HG03354 (cell line): ENCODE results near the gene PRKAG2.
"Not testable (repeated sequence)": the region's sequence is repeated elsewhere in the genome, so short reads cannot be mapped to it uniquely, and the experiment has no call there.

ENCODE experiments used
- ATAC-seq: cut with Tn5 transposase; IDR thresholded peaks from one replicate; pipeline ENCODE4 v1.9.1; 2021; ENCODE audit warnings: mild to moderate bottlenecking; ENCODE audit not compliant: unreplicated experiment, poor library complexity, severe bottlenecking

Gene PRKAG2

DNA sequence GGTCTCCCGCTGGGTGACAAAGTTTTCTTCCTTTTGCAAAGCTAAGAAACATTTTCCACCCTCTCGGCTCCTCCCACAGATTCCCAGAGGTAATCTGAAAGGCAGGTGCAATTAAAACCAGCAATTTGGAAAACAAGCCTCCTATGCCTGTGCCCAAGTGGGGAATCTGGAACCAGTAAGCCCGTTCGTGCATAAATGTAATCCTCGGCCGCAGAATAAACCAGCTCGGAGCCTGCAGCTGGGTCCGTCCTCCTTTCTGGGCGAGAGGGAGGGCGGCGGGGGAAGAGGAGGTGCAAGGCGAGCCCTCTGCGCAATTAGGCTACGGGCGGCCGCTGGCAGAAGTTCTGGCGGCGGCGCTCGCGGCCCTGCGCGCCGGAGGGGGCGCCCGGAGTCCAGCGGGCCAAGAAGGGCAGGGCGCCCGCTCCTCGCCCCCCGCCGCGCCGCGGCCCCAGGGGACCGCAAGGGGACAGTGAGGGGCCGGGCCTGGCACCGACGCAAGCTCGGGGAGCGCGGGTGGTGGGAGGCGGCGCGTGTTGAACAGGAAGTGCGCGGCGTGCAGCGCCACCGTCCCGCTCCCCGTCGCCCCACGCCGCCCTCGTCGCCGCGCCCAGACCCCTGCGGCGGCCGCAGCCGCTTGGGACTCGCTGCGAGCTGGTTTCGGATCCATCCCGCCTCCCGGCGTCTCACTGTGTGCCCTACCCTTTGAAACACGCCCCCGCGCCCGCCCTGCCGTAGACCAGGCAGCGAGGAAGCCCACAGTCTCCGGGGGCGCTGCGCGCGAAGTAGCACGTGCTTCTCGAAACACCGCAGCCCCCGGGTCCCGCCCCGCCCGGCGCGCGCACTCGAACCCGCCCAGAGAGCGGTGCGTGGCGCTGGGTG is at the start of gene PRKAG2:
Gene PRKAG2, minus strand, starts transcription at position 217 of the 879 bp plus-strand sequence. CDS start 495 bp downstream, outside the sequence.
- ATAC-seq = peak; percentile 72

- ATAC-seq = no peak
Observed at GRCh38 chr7:151926336-151926712, 49.4 kb upstream of the PRKAG2 start.

GRCh38 chr7:151925446-151926335 is 48.8 kb upstream of the PRKAG2 start:
- ATAC-seq = no peak

DNA sequence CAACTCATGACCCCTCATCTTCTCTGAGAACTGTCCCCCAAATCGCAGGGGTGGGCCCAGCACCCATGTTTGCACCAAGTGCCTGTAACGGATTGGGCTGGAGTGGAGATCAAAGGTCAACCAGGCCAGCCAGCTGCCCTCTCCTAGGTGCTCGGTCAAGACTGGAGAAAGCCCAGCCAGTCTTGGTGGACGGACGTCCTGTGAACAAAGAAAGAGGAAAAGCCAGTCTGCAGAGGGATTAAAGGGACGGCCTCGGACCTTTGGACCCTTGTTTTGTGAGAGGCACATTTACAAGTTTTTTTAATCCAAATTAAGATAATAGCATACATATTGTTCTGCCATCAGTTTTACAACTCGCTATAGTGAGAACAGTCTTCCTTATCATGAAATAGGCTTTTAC is 47.6 kb upstream of the PRKAG2 start:
- ATAC-seq = no peak

DNA sequence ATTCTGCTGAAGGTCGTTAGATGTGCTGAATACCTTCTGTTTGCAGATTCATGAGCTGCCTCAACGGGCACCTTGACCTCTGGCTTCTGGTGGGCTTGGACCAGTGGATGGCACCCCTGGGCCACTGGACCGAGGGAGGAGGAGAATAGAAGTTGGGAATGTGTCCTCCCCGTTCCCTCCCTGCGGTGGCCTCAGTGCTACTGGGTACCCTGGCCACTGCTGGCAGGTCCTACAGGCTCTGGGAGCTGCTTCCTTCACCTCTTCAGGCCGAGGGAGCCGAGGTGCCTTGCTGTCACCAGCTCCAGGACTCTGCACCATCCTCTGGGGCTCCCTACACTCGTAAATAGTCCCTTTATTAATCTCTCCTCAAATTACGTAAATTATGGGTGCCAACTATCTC is 47.1 kb upstream of the PRKAG2 start:
- ATAC-seq = no peak

GRCh38 chr7:151923097-151923876 is 46.4 kb upstream of the PRKAG2 start:
- ATAC-seq = no peak

GRCh38 chr7:151921451-151921850 is 44.5 kb upstream of the PRKAG2 start:
- ATAC-seq = no peak

- no peak for ATAC-seq
Observed at GRCh38 chr7:151920488-151920887, 43.6 kb upstream of the PRKAG2 start.

- ATAC-seq = no peak
Observed at GRCh38 chr7:151919595-151919994, 42.7 kb upstream of the PRKAG2 start.

GRCh38 chr7:151918510-151918843 is 41.6 kb upstream of the PRKAG2 start:
- ATAC-seq = no peak

DNA sequence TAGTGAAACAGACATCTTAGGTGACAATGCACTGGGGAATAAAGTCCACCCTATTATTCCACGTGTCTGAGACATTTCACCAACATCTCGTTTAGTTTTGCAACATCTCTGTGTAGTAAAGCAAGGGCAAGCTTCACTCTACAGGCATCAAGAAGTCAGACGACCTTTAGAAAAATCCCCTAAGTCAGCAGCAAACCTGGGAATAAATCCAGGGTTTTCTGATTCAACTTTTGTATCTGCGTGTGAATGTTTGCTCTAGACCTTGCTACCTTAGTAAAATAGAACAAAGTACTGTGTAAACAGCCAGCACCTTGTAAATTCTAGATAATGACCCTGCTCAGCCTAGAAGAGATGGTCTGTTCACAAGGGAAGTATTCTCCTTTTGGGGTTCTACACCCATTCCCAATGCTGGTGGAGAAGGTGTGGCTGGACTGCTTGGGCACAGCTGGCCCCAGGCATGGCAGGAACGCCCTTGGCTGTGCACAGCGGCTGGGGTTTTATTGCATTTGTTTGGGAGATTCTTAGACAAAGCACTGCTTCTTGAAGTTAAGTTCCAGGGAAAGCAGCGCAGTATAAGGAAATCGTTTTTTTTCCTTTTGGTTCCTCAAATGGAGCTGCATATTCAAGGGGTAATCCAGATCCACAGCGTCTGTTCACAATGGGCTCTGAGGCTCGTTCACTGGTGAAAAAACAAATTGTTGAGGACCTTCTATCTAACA is 41.0 kb upstream of the PRKAG2 start:
- ATAC-seq = no peak

- no peak for ATAC-seq
Observed at GRCh38 chr7:151914051-151914450, 37.1 kb upstream of the PRKAG2 start.

GRCh38 chr7:151910655-151911054 is 33.7 kb upstream of the PRKAG2 start:
- ATAC-seq = not testable (repeated sequence)

GRCh38 chr7:151907115-151907514 is 30.2 kb upstream of the PRKAG2 start:
- not testable (repeated sequence) for ATAC-seq

DNA sequence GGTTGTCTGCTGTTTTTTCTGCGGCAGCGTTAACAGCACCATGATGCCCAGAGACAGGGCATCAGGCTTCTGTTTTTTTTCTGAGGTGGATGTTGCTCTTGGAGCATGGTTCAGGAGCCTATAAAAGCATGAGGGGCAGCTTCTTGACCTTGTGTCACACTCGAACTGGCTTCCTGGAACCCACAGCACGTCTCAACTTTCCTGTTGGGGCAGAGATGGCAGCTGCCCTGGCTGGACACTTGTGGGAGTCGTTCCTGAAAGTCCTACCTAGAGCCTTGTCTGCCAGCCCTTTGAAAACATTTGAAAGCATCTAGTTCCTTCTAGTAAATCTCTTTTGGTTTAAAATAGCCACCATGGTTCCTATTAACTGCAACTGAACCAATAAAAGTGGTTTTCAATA is 28.9 kb upstream of the PRKAG2 start:
- ATAC-seq = no peak

- no peak for ATAC-seq
Observed at GRCh38 chr7:151905353-151905752, 28.4 kb upstream of the PRKAG2 start.

GRCh38 chr7:151904270-151904669 is 27.4 kb upstream of the PRKAG2 start:
- no peak for ATAC-seq

DNA sequence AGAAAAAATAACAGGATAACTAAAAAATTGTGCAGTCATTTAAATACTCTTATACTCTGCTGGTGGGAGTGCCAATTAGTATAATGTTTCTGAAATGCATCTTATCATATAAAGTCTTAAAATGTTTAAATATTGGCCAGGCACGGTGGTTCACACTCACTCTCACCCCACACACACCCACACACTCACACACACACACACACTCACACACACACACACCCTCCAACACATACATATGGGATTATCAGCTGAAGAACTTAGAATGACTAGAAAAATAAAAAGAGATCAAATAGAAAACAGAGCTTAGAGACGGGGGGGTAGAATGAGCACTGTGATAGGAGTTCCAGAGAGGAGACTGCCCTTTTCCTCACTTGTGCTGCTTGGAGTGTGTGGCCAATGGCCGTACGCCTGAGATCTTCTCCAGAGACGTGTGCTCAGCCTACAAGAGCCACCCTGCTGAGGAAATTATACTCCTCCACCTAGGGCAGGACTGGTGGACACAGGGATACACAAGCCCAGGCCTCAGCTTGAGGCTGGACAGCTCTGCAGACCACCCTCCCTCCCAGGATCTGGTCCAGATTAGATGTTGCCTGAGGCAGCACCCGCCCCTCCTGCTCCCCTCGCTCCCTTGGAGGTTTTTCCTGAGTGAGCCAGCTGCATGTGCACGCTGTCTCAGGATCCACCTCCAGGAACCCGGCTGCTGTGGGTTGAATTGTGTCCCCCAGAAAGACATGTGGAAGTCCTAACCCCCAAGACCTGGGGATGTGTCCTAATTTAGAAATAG is 26.5 kb upstream of the PRKAG2 start:
- ATAC-seq = no peak

GRCh38 chr7:151902311-151902710 is 25.4 kb upstream of the PRKAG2 start:
- no peak for ATAC-seq
